ENCODE results near the gene CCL27. TPM values are rescaled to one million over a fixed set of nuclear protein-coding genes. Genes with fewer than 3 reads are reported as not detected.

Gene CCL27
- total and polyA plus RNA-seq, 2 of the 8 experiments (the other 6 are each of a cell fraction or from before 2014, with no cell fraction given): 0.42 TPM; not detected in 1

- no peaks in the 10 kb centered on the region for H3K36me3 ChIP-seq (ENCODE audit: control insufficient read depth in 2 of 4, insufficient read depth in 4 of 4, low read length in 3 of 4)
These were observed 21.7 kb upstream of the CCL27 start for GRCh38 chr9:34684145-34684544.

More at GRCh38 chr9:34684145-34684544, 21.7 kb upstream of the CCL27 start:
- Histone ChIP-seq H3K14ac (ENCODE audit: insufficient read length) (no peak overlapping the region), H2BK120ac (replicated peaks; ENCODE audit: low read depth, low read length) (no peak overlapping the region), H3K4me2 (ENCODE audit: insufficient read depth in 1 of 2, low read depth in 2 of 2, low read length in 2 of 2) (no peak overlapping the region), H2AK5ac (ENCODE audit: low read depth, low read length) (no peak overlapping the region), H3K79me1 (ENCODE audit: low read depth, low read length) (no peaks in the 10 kb centered on the region), H2BK15ac (ENCODE audit: low read length) (no peak overlapping the region), H3K9me3 (ENCODE audit: insufficient read depth in 2 of 2, low read depth in 1 of 2, low read length in 1 of 2) (no peaks in the 10 kb centered on the region), H3K4ac (replicated peaks; ENCODE audit: insufficient read length, low read depth, low read length) (no peak overlapping the region), H2BK5ac (ENCODE audit: low read depth, low read length) (no peak overlapping the region), H4K5ac (ENCODE audit: insufficient read length, low read depth, low read length) (no peak overlapping the region), H3K4me3 (ENCODE audit: extremely low read depth in 1 of 4, insufficient read depth in 2 of 4, low read depth in 3 of 4, low read length in 4 of 4) (no peak overlapping the region), H4K20me1 (replicated peaks in 1 of 2; ENCODE audit: control insufficient read depth in 1 of 2, insufficient read depth in 2 of 2, low read length in 2 of 2) (no peaks in the 10 kb centered on the region), H3K79me2 (ENCODE audit: control insufficient read depth in 1 of 2, insufficient read depth in 2 of 2, low read length in 2 of 2) (no peaks in the 10 kb centered on the region), H3K9ac (replicated peaks in 1 of 4; ENCODE audit: extremely low read depth in 1 of 4, low read depth in 3 of 4, low read length in 3 of 4) (no peak overlapping the region), H4K91ac (replicated peaks; ENCODE audit: insufficient read length, low read length) (no peak overlapping the region), H2BK20ac (ENCODE audit: low read length) (no peak overlapping the region), H3K56ac (replicated peaks; ENCODE audit: insufficient read length, low read depth, low read length) (no peak overlapping the region), H3K23me2 (ENCODE audit: low read depth, low read length) (no peaks in the 10 kb centered on the region; the same call in 1 of the 2 replicates), H3K27ac (ENCODE audit: low read depth, low read length) (no peak overlapping the region), H4K8ac (ENCODE audit: extremely low read depth, insufficient read depth, low read length) (no peak overlapping the region), H3K4me1 (replicated peaks in 1 of 4; ENCODE audit: control insufficient read depth in 3 of 4, insufficient read depth in 4 of 4, low read length in 3 of 4) (peaks cover 0 to 3% (median 1%) of the 10 kb centered on the region in 4 experiments; a peak in 2 of 7 replicates), H3K23ac (ENCODE audit: insufficient read length) (no peak overlapping the region), H3K18ac (ENCODE audit: extremely low read depth, low read length) (no peak overlapping the region), H3K27me3 (replicated peaks in 1 of 4; ENCODE audit: control insufficient read depth in 3 of 4, extremely low read depth in 1 of 4, insufficient read depth in 3 of 4, low read length in 3 of 4) (no peaks in the 10 kb centered on the region), H2BK12ac (ENCODE audit: low read depth, low read length) (no peak overlapping the region), H2AFZ (ENCODE audit: low read length) (no peak overlapping the region)
- no peak for TF ChIP-seq RAD21 (IDR thresholded peaks at IDR 0.05 in 1 of 2, conservative IDR thresholded peaks at IDR 0.05 in 1 of 2; ENCODE audit: low read depth in 2 of 2, low read length in 2 of 2)
- TF ChIP-seq CHD2 (IDR thresholded peaks at IDR 0.05; ENCODE audit: low read length): no peak
- TF ChIP-seq CTCF (IDR thresholded peaks at IDR 0.05; ENCODE audit: control extremely low read depth in 1 of 3, insufficient read depth in 1 of 3, low read depth in 1 of 3, low read length in 3 of 3): peak in 1 of 3 experiments; percentile 3; a peak in 1 of 4 replicates
- ChIA-PET CTCF (ENCODE audit: partially characterized antibody) (interaction anchor here (2.1 to 12.6 kb wide), 2 partner anchors 9 to 17 kb away, joined by 6 to 147 read pairs; no protein-coding TSS in a partner anchor), POLR2A (ENCODE audit: partially characterized antibody) (no interaction called here)
- WGBS, 2 experiments (ENCODE audit: extremely low coverage in 1 of 2, insufficient coverage in 1 of 2, insufficient read length in 1 of 2, insufficient replicate concordance in 2 of 2, low coverage in 1 of 2, low lambda C conversion rate in 2 of 2, missing lambda C conversion rate in 1 of 2): 95% methylated on average over 4 of the region's 4 CpGs; no CpG with 5 or more reads in 1 of the 2 experiments
- no peak for DNase-seq (ENCODE audit: low read depth in 1 of 2, low spot score in 2 of 2)
- FAIRE-seq: no peak

Data from H1 (cell line).